Activated CD4-positive, alpha-beta memory T cell treated with anti-CD3 and anti-CD28 coated beads, Interleukin-2, amount 10 ng/mL, durations not matched to agents 7 days and 5 days (primary cell): Measurements from ENCODE around the gene MTRR. TPM values are rescaled to one million over a fixed set of nuclear protein-coding genes. Genes with fewer than 3 reads are reported as not detected.

Experiments
- CTCF ChIA-PET: fragments of 350-600 bp; sonication (Branson Sonifier 250); formaldehyde crosslinking; loops from one replicate; lab custom pipeline; 2021; ENCODE audit warnings: antibody characterized with exemption, inconsistent platforms; lab: Charles Lee
- POLR2A ChIA-PET: fragments of 350-600 bp; sonication (Branson Sonifier 250); formaldehyde crosslinking; loops from one replicate; lab custom pipeline; 2021; ENCODE audit warnings: antibody characterized with exemption; lab: Charles Lee
- DNase-seq: peaks from one replicate; pipeline ENCODE4 v3.0.0-alpha.2; 2020
- H3K27ac Mint-ChIP-seq: one replicate; pipeline ENCODE4 v1.8.0; 2021; ENCODE audit warnings: mild to moderate bottlenecking, mixed read lengths
- H3K27me3 Mint-ChIP-seq: one replicate; pipeline ENCODE4 v1.8.0; 2021; ENCODE audit warnings: mixed read lengths
- H3K36me3 Mint-ChIP-seq: one replicate; pipeline ENCODE4 v1.8.0; 2021; ENCODE audit warnings: low read depth, mixed read lengths
- H3K4me1 Mint-ChIP-seq: one replicate; pipeline ENCODE4 v1.8.0; 2021; ENCODE audit warnings: mixed read lengths
- H3K4me3 Mint-ChIP-seq: one replicate; pipeline ENCODE4 v1.8.0; 2021; ENCODE audit warnings: mild to moderate bottlenecking, mixed read lengths
- H3K9me3 Mint-ChIP-seq: one replicate; pipeline ENCODE4 v1.8.0; 2021; ENCODE audit warnings: mixed read lengths
- total RNA-seq, 2 experiments: library from RNA; stranded (reverse); gene quantifications; one replicate each; pipeline ENCODE4 v1.2.3, GENCODE V29; 2021

MTRR gene
- total RNA-seq, 2 experiments from 2014 or later = 58.4 to 65.3 TPM

DNA sequence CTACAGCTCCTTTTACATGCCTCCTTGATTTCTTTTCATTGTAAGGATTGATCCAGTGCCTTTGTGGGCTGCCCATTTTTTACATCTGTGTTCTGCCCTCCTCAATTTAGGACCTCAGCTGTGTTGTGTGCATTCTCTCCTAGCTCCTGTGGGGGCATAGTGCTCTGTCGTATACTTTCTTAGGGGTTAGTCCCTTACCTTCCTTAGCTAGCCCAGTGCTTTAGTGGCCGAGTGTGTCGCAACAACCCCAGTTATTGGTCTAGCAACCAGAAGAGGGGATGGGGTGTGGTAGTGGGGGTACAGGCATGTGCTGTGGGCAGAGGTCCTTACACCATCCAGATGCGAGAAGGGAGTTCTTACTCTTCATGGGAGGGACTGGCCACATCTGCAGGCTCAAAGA, 12.1 kb downstream of the MTRR start:
- H3K4me3 Mint-ChIP-seq = no peak overlapping the region
- ChIA-PET POLR2A (interaction anchor here (5.0 kb wide), 1 partner anchor 12 kb away, joined by 16 read pairs; the partner anchor contains the start of genes FASTKD3 and MTRR), CTCF (interaction anchor here (1.4 to 2.2 kb wide), 2 partner anchors 8 to 23 kb away, joined by 4 to 7 read pairs; no protein-coding TSS in a partner anchor)

DNA sequence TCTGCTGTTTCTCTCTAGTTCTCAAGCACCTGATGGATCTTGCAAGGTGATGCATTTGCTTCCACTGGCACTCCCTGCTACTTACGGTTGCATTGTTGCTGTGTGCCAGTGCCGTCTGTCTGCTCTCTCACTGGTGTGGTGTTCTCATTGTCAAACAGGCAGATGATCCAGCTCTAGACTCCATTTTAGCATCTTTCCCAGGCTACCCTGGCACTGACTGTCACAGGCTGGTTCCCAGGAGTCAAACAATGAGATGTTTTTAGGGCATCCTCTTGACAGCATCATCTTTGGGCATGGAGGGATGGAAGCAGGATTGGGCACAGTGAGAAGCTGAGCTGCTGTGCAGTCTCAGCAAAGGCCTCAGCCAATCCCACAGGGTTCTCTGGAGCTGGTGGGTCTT, 12.9 kb downstream of the MTRR start:
- Mint-ChIP-seq H3K4me3 (no peak overlapping the region), H3K27me3 (no peaks in the 10 kb centered on the region), H3K4me1 (peaks cover 31% of the 10 kb centered on the region), H3K27ac (no peak overlapping the region), H3K9me3 (no peaks in the 10 kb centered on the region), H3K36me3 (peaks cover 74% of the 10 kb centered on the region)
- ChIA-PET POLR2A (no interaction called here), CTCF (interaction anchor here (1.3 to 2.2 kb wide), 3 partner anchors 9 to 24 kb away, joined by 4 to 7 read pairs (median 4); no protein-coding TSS in a partner anchor)
- DNase-seq = no peak

More for the DNA sequence above, 12.1 kb downstream of the MTRR start:
- no peaks in the 10 kb centered on the region for H3K9me3 Mint-ChIP-seq
- peaks cover 39% of the 10 kb centered on the region for H3K4me1 Mint-ChIP-seq
- DNase-seq = no peak
- peaks cover 74% of the 10 kb centered on the region for H3K36me3 Mint-ChIP-seq
- H3K27me3 Mint-ChIP-seq = no peaks in the 10 kb centered on the region
- no peak overlapping the region for H3K27ac Mint-ChIP-seq

- DNase-seq = no peak
- Mint-ChIP-seq H3K4me3 (no peak overlapping the region), H3K36me3 (peaks cover 74% of the 10 kb centered on the region), H3K27me3 (no peaks in the 10 kb centered on the region), H3K4me1 (peaks cover 26% of the 10 kb centered on the region), H3K27ac (no peak overlapping the region), H3K9me3 (no peaks in the 10 kb centered on the region)
- ChIA-PET CTCF (interaction anchor here (1.3 to 1.6 kb wide), 2 partner anchors 14 kb away, joined by 4 read pairs; partner anchors contain the start of genes FASTKD3 and MTRR), POLR2A (no interaction called here)
These were observed 14.0 kb downstream of the MTRR start for GRCh38 chr5:7882926-7883325.

DNA sequence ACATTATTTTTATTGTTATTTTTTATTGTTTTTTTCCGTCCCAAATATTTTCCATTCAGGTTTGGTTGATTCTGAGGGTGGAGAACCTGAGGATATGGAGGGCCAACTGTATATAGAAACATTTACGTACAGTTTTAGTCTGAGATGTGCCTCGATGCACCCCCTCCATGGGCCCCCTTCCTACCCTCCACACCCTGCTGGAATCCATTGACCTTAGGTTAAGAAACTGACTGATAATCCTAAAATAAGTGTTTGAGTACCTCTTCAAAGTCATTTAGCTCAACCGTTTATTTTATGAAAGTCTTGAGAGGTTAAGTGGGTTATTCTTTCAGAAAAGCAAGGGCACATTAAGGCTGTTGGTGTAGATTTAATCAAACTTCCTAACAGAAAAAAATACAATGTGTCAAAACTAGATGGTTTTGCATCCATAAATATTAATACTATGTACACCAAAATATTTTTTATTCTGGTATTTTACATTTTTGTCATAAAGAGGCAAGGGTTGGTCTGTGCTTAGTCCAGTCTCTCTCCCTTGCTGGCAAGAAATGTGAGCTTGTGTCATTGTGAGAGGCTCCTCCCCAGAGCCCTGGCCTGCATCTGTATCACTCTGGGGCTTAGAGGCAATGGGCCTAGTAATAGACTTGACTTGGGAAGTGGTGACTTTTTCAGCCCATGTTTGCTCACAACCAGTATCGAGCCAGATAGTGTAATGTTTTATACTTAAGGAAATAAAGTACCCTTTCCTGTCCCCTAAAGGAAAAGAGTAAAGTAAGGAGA, 15.7 kb downstream of the MTRR start:
- Mint-ChIP-seq H3K9me3 (no peaks in the 10 kb centered on the region), H3K27me3 (no peaks in the 10 kb centered on the region), H3K4me1 (peaks cover 14% of the 10 kb centered on the region), H3K4me3 (no peak overlapping the region), H3K27ac (no peak overlapping the region), H3K36me3 (peaks cover 72% of the 10 kb centered on the region)
- ChIA-PET POLR2A (no interaction called here), CTCF (interaction anchor here (4.0 to 5.3 kb wide), 2 partner anchors 9 to 12 kb away, joined by 28 to 83 read pairs; no protein-coding TSS in a partner anchor)
- DNase-seq = no peak

DNA sequence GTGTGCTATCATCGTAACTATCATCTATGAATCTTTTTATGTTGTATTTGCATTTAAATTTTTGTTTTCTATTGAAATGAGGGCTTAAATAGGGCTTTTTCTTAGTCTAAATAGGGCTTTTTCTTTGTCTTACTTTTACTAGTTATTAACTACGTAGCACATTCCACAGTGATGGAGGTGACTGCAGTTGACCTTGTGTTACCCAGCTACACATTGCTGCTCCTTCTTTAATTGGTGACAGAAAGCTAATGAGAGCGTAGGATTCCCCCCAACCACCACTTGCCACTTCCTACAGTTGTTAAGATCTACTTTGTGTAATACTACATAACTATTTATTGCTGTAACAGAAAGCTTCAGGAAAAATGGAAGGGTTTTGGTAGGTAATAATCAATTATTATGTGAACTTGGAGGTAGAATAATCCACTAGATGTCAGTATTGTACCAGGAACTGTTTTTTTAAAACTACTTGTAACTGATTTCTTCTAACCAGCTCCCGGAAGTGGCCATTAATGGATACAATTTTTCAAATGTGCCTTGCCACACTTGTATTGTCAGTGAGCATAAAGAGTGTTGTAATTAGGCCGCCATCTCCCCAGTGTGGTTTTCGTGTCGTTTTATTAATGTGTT, 18.0 kb downstream of the MTRR start:
- Mint-ChIP-seq H3K27me3 (no peaks in the 10 kb centered on the region), H3K36me3 (peaks cover 67% of the 10 kb centered on the region), H3K4me3 (no peak overlapping the region), H3K9me3 (no peaks in the 10 kb centered on the region), H3K27ac (no peak overlapping the region), H3K4me1 (peaks cover 4% of the 10 kb centered on the region)
- no peak for DNase-seq
- CTCF ChIA-PET = interaction anchor here (0.9 to 5.3 kb wide), 10 partner anchors 10 to 1657 kb away, joined by 3 to 83 read pairs (median 8); partner anchors contain the start of genes FASTKD3 and MTRR
- POLR2A ChIA-PET = interaction anchor here (1.6 to 3.7 kb wide), 2 partner anchors 15 to 19 kb away, joined by 5 to 11 read pairs; partner anchors contain the start of genes FASTKD3 and MTRR

DNA sequence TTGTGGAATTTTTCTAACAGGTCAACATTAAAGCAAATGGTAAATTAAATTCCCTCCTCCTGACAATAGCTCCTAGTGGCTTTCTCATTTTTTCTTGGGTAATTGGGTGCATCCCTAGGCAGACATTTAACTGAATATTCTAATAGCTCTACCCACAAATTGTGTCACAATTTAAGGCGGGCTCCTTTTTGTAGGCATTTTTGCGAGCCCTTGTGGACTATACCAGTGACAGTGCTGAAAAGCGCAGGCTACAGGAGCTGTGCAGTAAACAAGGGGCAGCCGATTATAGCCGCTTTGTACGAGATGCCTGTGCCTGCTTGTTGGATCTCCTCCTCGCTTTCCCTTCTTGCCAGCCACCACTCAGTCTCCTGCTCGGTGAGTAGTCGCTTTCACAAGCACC, 20.0 kb downstream of the MTRR start:
- Mint-ChIP-seq H3K27ac (no peak overlapping the region), H3K27me3 (no peaks in the 10 kb centered on the region), H3K9me3 (no peaks in the 10 kb centered on the region), H3K4me3 (no peak overlapping the region), H3K4me1 (peaks cover 8% of the 10 kb centered on the region), H3K36me3 (peaks cover 70% of the 10 kb centered on the region)
- CTCF ChIA-PET = interaction anchor here (1.1 to 5.3 kb wide), 4 partner anchors 8 to 31 kb away, joined by 3 to 83 read pairs (median 24); partner anchors contain the start of genes FASTKD3 and MTRR
- DNase-seq = no peak
- POLR2A ChIA-PET = interaction anchor here (1.1 to 3.7 kb wide), 2 partner anchors 17 to 20 kb away, joined by 3 to 11 read pairs; partner anchors contain the start of genes FASTKD3 and MTRR

GRCh38 chr5:7894439-7894838, 25.5 kb downstream of the MTRR start:
- Mint-ChIP-seq H3K27ac (no peak overlapping the region), H3K27me3 (no peaks in the 10 kb centered on the region), H3K9me3 (no peaks in the 10 kb centered on the region), H3K4me3 (no peak overlapping the region), H3K4me1 (peaks cover 16% of the 10 kb centered on the region), H3K36me3 (peaks cover 85% of the 10 kb centered on the region)
- no peak for DNase-seq
- ChIA-PET CTCF (no interaction called here), POLR2A (no interaction called here)

GRCh38 chr5:7894860-7895259, 25.9 kb downstream of the MTRR start:
- POLR2A ChIA-PET = no interaction called here
- CTCF ChIA-PET = no interaction called here
- no peak for DNase-seq
- Mint-ChIP-seq H3K27ac (no peak overlapping the region), H3K4me1 (peaks cover 16% of the 10 kb centered on the region), H3K4me3 (no peak overlapping the region), H3K27me3 (no peaks in the 10 kb centered on the region), H3K9me3 (no peaks in the 10 kb centered on the region), H3K36me3 (peaks cover 85% of the 10 kb centered on the region)

DNA sequence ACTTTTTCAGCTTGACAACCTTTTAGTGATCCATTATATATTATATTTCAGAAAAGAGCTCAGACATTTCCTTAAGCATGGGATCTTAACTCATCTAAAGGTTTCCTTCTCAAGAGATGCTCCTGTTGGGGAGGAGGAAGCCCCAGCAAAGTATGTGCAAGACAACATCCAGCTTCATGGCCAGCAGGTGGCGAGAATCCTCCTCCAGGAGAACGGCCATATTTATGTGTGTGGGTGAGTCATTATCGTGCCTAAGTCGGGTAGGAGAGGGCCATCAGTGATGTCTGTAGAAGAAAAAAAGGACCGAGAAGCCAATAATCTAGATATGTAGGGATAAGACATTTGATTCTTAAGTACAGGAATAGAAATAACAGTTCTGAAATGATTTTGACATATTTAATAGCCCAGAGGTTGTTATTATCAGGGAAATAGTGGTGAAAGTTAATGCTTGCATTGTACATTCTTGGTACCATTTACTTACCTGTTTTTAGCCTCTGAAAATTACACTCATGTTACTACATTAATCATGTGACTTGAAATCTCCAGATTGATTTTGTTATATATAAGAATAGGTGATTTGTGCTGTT, 28.2 kb downstream of the MTRR start:
- Mint-ChIP-seq H3K27me3 (no peaks in the 10 kb centered on the region), H3K9me3 (no peaks in the 10 kb centered on the region), H3K4me3 (no peak overlapping the region), H3K27ac (no peak overlapping the region), H3K36me3 (peaks cover 86% of the 10 kb centered on the region), H3K4me1 (peaks cover 16% of the 10 kb centered on the region)
- POLR2A ChIA-PET = no interaction called here
- CTCF ChIA-PET = interaction anchor here (0.7 to 2.6 kb wide), 7 partner anchors 9 to 1083 kb away, joined by 3 to 28 read pairs (median 3); partner anchors contain the start of genes FASTKD3 and MTRR
- peak; percentile 38 for DNase-seq

- Mint-ChIP-seq H3K36me3 (peaks cover 81% of the 10 kb centered on the region), H3K27ac (no peak overlapping the region), H3K27me3 (no peaks in the 10 kb centered on the region), H3K4me1 (peaks cover 11% of the 10 kb centered on the region), H3K4me3 (no peak overlapping the region), H3K9me3 (no peaks in the 10 kb centered on the region)
- ChIA-PET POLR2A (no interaction called here), CTCF (no interaction called here)
- no peak for DNase-seq
These were observed 33.3 kb downstream of the MTRR start for GRCh38 chr5:7902201-7902600.

- Mint-ChIP-seq H3K27me3 (no peaks in the 10 kb centered on the region), H3K4me3 (no peak overlapping the region), H3K9me3 (peaks cover 2% of the 10 kb centered on the region), H3K36me3 (peaks cover 81% of the 10 kb centered on the region), H3K27ac (no peak overlapping the region), H3K4me1 (peaks cover 11% of the 10 kb centered on the region)
- POLR2A ChIA-PET = no interaction called here
- no peak for DNase-seq
- CTCF ChIA-PET = no interaction called here
These were observed 34.0 kb downstream of the MTRR start for GRCh38 chr5:7902666-7903625.

- Mint-ChIP-seq H3K27ac (no peak overlapping the region), H3K4me3 (no peak overlapping the region), H3K4me1 (peaks cover 11% of the 10 kb centered on the region), H3K36me3 (peaks cover 81% of the 10 kb centered on the region), H3K9me3 (peaks cover 8% of the 10 kb centered on the region), H3K27me3 (no peaks in the 10 kb centered on the region)
- POLR2A ChIA-PET = no interaction called here
- CTCF ChIA-PET = no interaction called here
- DNase-seq = no peak
These were observed 35.2 kb downstream of the MTRR start for GRCh38 chr5:7904170-7904569.
